ENCODE measurements around the gene BMP10.

BMP10 gene

DNA sequence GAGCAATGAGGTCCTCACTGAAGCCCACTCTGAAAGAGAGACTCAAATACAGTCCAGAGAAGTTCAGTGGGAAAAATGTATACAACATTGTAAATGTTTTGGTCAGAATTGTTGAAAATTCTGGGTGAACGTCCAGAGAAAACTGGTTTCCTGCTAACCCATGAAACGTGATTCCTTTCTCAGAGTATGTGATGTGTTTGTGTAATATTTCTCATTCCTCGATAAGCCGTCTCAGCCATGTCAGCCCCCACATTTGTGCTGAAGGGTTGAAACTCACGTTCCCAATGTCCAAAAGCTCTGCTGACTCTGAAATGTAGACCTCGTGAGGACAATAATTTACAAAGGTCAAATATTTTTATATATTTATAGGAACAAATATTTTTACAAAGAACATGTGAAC is 51.6 kb downstream of the BMP10 start:
- no peak for DNase-seq (ENCODE audit: low spot score)

DNA sequence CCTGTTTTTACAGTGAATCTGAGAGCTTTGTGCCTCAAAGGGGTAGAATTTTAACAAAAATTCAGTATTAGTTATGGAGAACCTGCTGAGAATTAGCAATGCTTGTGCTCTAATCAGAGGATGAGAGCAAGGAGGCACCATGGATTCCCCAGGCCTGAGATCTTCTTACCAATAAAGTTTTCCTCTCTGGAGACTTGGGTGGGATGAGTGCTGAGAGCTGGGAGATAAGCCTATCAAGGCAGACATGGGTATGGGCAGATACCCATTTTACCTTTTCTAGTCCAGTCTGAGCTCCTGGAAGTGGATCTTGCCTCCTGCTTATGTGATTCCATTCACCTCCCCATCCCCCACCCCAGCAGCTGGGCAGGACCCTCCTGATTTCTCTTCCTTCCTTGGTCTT is 53.9 kb downstream of the BMP10 start:
- no peak for DNase-seq (ENCODE audit: low spot score)

Measured in CD4-positive, alpha-beta T cell treated with Interleukin-6 at 100 ng/mL for 8 hours (primary cell).